Measurements from ENCODE around the gene BRINP3.

The BRINP3 gene

DNA sequence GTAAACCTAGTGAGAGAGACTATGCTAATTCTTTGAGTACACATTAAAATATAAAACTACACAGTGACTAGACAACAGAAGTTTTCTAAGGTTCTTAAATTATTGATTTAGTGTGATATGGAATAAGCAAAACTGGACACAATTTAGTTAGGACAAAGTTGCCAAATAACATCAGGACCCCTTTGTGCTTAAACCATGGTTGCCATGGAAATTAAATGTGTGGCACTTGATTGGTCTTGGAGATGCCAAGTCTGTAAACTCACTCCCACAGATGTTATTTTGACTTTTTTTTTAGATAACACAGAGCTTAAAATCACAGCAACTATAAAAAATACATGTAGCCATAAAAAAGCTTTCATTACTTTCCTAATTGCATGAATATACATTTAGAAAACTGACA, 234.6 kb downstream of the BRINP3 start:
- TF ChIP-seq, protein P1, sequence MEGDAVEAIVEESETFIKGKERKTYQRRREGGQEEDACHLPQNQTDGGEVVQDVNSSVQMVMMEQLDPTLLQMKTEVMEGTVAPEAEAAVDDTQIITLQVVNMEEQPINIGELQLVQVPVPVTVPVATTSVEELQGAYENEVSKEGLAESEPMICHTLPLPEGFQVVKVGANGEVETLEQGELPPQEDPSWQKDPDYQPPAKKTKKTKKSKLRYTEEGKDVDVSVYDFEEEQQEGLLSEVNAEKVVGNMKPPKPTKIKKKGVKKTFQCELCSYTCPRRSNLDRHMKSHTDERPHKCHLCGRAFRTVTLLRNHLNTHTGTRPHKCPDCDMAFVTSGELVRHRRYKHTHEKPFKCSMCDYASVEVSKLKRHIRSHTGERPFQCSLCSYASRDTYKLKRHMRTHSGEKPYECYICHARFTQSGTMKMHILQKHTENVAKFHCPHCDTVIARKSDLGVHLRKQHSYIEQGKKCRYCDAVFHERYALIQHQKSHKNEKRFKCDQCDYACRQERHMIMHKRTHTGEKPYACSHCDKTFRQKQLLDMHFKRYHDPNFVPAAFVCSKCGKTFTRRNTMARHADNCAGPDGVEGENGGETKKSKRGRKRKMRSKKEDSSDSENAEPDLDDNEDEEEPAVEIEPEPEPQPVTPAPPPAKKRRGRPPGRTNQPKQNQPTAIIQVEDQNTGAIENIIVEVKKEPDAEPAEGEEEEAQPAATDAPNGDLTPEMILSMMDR (IDR thresholded peaks at IDR 0.05; ENCODE audit: low read depth, low read length, missing control alignments), result no peak
- no peak overlapping the region for H3K4me3 ChIP-seq (ENCODE audit: low read depth, low read length)
- DNase-seq (ENCODE audit: low read depth), result no peak

DNA sequence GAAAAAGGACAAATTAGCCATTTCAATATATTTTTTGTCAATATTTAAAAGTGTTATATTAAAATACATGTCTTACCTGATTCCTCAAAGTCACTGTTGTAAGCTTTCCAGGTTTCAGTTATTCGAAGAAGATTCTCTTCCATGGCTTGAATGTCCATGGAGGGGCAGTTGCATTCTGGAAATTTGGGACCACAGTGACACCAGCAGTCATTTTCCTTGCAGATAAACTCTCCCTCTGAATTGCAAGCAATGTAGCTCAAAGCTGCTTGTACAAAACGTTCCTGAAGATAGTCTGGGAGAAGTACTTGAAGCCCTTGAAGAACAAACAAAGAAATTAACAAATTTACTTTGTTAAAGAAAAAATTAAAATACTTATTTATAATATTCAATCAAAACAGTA, 251.7 kb downstream of the BRINP3 start:
- DNase-seq (ENCODE audit: low read depth), result no peak
- TF ChIP-seq, protein P1 (IDR thresholded peaks at IDR 0.05; ENCODE audit: low read depth, low read length, missing control alignments), result no peak
- H3K4me3 ChIP-seq (ENCODE audit: low read depth, low read length), result no peak overlapping the region

DNA sequence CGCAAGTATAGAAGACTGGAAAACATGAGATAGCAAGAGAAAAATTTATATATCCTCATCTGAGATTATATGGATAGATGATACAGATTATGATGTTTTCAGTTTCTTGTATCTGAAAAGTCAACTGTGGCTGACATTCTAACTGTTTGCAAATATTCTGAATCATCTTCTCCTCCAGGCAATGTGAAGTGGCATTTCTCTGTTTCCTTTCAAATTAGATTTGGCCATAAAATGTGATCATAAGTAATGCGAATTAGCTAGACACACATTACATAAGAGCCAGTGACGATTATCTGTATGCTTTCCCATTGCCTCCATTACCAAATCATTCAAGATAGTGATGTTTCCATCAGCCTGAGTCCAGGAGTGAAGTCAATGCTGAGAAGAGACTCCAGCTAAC, 265.2 kb downstream of the BRINP3 start:
- H3K4me3 ChIP-seq (ENCODE audit: low read depth, low read length), result no peak overlapping the region
- DNase-seq (ENCODE audit: low read depth), result no peak
- TF ChIP-seq, protein P1 (IDR thresholded peaks at IDR 0.05; ENCODE audit: low read depth, low read length, missing control alignments), result no peak

DNA sequence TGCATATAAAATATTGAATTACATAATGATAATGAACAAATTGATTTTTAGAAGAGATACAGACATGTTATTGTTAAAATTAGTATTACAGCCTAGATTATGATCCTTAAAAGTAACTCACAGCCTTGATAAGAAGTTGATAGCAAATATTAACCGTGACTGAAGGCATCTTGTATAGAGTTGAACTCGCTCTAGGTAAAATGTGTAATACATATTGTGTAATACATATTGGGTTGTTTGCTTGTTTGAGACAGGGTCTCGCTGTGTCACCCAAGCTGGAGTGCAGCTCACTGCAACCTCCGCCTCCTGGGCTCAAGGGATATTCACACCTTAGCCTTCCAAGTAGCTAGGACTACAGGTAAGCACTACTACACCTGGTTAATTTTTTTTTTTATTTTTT, 269.9 kb downstream of the BRINP3 start:
- TF ChIP-seq, protein P1 (IDR thresholded peaks at IDR 0.05; ENCODE audit: low read depth, low read length, missing control alignments), result no peak
- no peak overlapping the region for H3K4me3 ChIP-seq (ENCODE audit: low read depth, low read length)
- DNase-seq (ENCODE audit: low read depth), result no peak

DNA sequence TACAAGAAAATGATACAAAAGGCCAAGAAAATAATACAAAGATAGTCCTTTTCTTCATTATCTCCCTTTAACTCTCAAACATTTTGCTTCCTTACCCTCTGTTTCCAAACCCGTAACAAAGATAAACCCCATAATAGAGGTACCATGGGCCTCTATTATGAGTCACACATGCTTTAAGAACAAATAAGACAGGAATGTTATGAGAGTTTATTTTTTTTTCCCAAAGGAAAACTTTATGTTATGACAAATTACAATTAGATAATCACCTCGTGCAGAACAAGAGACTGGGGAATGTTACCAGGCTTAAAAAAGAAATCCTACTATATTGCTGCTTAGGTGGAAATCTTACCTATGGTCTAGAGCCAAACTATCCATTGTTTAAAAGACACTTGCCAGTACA, 272.0 kb downstream of the BRINP3 start:
- TF ChIP-seq, protein P1 (IDR thresholded peaks at IDR 0.05; ENCODE audit: low read depth, low read length, missing control alignments), result no peak

DNA sequence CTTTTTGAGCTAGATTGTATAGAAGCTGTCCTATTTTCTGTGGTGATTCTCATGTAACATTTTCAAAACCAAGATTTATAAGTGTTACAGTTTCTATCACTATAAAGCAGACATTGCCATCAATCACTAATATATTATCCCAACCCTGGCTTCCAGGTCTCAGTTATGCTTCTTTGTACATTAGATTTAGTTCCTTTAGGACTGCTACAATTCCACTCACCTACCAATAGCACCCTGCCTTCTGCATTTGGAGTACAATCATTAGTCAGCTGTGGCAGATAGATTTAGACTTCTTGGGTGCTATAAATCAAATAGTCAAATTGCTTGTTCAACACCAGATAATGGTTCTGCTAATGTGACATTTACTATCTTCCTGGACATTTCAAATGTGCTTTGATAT, 281.6 kb downstream of the BRINP3 start:
- TF ChIP-seq, protein P1 (IDR thresholded peaks at IDR 0.05; ENCODE audit: low read depth, low read length, missing control alignments), result no peak
- no peak for DNase-seq (ENCODE audit: low read depth)
- no peak overlapping the region for H3K4me3 ChIP-seq (ENCODE audit: low read depth, low read length)

More for the DNA sequence above, 272.0 kb downstream of the BRINP3 start:
- no peak overlapping the region for H3K4me3 ChIP-seq (ENCODE audit: low read depth, low read length)
- DNase-seq (ENCODE audit: low read depth), result no peak

DNA sequence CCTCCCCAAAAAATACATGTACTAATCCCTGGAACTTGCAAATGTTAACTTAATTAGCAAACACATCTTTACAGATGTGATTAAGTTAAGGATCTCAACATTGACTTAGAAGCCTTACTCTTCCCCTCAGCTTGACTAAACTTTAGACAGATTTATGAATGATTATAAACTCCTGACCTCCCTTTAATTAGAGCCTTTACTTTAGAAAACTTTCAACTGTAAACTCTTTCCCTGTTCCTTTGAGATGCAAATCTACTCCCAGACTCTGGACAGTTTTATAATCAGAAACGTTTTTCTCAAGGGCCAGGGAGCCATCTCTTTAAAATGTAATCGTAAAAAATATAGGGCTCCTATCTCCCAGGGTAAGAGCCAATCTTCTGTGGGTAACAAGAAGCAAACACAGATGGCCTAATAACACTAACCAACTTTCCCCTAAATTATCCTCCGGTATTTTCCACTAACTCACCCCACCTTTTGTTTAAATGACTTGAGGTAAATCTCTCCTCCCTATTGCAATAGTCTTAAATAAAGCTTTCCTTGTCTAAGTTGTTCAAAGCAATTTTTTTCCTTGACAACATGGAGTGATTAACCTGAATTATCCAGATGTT, 284.1 kb downstream of the BRINP3 start:
- DNase-seq (ENCODE audit: low read depth), result no peak
- no peak overlapping the region for H3K4me3 ChIP-seq (ENCODE audit: low read depth, low read length)
- TF ChIP-seq, protein P1 (IDR thresholded peaks at IDR 0.05; ENCODE audit: low read depth, low read length, missing control alignments), result no peak

Data from GM12864 (cell line).